Esophagus (tissue), 2 donors: Measurements from ENCODE around the gene GAS6. TPM values are rescaled to one million over a fixed set of nuclear protein-coding genes. Genes with fewer than 3 reads are reported as not detected.
A peak's percentile ranks its signal among the peaks of the same experiment; 100 is the strongest.

Experiments used
- H3K27ac ChIP-seq, 2 donors: one replicate each; pipeline ENCODE4 v1.5.1; 2013; ENCODE audit warnings: low read depth in 2 of 2, mild to moderate bottlenecking in 2 of 2, inconsistent platforms in 1 of 2, low read length in 1 of 2, moderate library complexity in 1 of 2
- H3K27me3 ChIP-seq, 2 donors: one replicate each; pipeline ENCODE4 v1.6.1; 2013; ENCODE audit warnings: low read length in 2 of 2, control low read depth in 1 of 2, mild to moderate bottlenecking in 1 of 2; ENCODE audit not compliant: insufficient read depth in 2 of 2, control insufficient read depth in 1 of 2
- H3K36me3 ChIP-seq, 2 donors: one replicate each; pipeline ENCODE4 v1.6.1; 2013; ENCODE audit warnings: low read length in 1 of 2; ENCODE audit not compliant: control insufficient read depth in 2 of 2, insufficient read depth in 2 of 2
- H3K4me1 ChIP-seq, 2 donors: one replicate each; pipeline ENCODE4 v1.6.1; 2013; ENCODE audit warnings: low read length in 1 of 2; ENCODE audit not compliant: control insufficient read depth in 2 of 2, insufficient read depth in 2 of 2
- H3K4me3 ChIP-seq, 2 donors: one replicate each; pipeline ENCODE4 v1.5.1; 2013; ENCODE audit warnings: low read length in 2 of 2, mild to moderate bottlenecking in 2 of 2, low read depth in 1 of 2, moderate library complexity in 1 of 2
- H3K9me3 ChIP-seq, 2 donors: one replicate each; pipeline ENCODE4 v1.6.1; 2013; ENCODE audit warnings: mild to moderate bottlenecking in 2 of 2, low read depth in 1 of 2, low read length in 1 of 2, moderate library complexity in 1 of 2; ENCODE audit not compliant: control insufficient read depth in 2 of 2, insufficient read depth in 1 of 2
- whole genome bisulfite sequencing, 2 donors: extraction: QIAGEN DNeasy Blood & Tissue Kit; methylation state at CpG; one replicate each; pipeline ENCODE4 v1.1.7; 2013; 5-methylcytosine and 5-hydroxymethylcytosine counted together
- polyA plus RNA-seq, 2 donors: library from polyadenylated mRNA; stranded (reverse); fragments of 200-250 nt; gene quantifications; one replicate each; pipeline ENCODE4 v1.2.3, GENCODE V29; 2013
- donor health status: healthy with polysubstance abuse.
- donor health status: Bipolar disorder and iron deficiency.

The GAS6 gene
- polyA plus RNA-seq, 2 donors: 47.3 to 56.5 TPM

DNA sequence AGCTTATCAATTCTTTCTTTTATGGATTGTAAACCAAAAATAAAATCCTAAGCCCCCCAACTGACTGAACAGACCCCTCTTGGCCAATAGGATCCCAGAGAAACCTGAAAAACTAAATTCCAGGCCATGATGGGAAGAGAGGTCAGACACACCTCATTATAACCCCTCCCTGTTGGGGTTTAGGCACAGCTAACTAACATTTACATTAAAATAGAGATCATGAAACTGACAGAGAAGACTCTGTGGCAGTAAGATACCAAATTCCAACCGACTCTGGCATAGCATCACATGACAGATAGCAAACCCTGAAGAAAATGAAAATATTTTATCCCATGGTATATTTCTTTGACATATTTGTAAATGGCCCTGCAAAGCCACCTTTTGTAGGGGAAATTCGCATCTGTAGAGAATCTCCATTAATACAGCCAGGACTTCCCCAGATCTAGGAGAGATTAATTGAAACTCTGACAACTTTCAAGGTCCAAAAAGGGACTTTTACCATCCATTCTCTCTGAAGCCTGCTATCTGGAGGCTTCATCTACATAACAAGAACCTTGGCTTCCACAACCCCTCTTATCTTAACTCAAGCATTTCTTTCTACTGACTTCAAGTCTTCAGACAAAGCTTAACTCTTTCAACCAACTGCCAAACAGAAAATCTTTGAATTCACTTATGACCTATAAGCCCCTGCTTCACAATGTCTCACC, 27.1 kb upstream of the GAS6 start:
- Histone ChIP-seq H3K36me3 (no peaks in the 10 kb centered on the region), H3K27me3 (no peaks in the 10 kb centered on the region), H3K27ac (no peak overlapping the region), H3K9me3 (no peaks in the 10 kb centered on the region), H3K4me3 (no peak overlapping the region), H3K4me1 (peaks cover 0 to 1% of the 10 kb centered on the region in 2 donors)
- WGBS, 2 donors: 64 to 67% methylated on average over 2 of the region's 2 CpGs

DNA sequence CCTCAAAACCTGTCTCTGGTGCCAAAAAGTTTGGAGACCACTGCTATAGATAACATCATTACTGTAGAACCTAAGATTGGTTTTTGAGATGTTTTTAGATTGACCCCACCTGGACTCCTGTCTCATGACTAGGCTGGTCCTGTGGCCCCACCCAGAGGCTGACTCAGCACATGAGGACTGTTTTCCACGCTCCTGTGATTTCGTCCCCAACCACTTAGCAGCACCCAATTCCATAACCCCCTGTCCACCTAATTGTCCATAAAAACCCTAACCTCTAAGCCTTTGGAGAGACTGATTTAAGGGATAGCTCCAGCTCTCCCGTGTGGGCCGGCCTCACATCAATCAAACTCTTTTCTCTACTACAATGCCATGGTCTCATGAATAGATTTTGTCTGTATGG, 25.6 kb upstream of the GAS6 start:
- Histone ChIP-seq H3K27me3 (no peaks in the 10 kb centered on the region), H3K36me3 (no peaks in the 10 kb centered on the region), H3K4me1 (peaks cover 0 to 1% of the 10 kb centered on the region in 2 donors), H3K9me3 (no peaks in the 10 kb centered on the region), H3K4me3 (no peak overlapping the region), H3K27ac (no peak overlapping the region)
- WGBS, 2 donors: 82 to 90% methylated on average over 4 of the region's 4 CpGs

DNA sequence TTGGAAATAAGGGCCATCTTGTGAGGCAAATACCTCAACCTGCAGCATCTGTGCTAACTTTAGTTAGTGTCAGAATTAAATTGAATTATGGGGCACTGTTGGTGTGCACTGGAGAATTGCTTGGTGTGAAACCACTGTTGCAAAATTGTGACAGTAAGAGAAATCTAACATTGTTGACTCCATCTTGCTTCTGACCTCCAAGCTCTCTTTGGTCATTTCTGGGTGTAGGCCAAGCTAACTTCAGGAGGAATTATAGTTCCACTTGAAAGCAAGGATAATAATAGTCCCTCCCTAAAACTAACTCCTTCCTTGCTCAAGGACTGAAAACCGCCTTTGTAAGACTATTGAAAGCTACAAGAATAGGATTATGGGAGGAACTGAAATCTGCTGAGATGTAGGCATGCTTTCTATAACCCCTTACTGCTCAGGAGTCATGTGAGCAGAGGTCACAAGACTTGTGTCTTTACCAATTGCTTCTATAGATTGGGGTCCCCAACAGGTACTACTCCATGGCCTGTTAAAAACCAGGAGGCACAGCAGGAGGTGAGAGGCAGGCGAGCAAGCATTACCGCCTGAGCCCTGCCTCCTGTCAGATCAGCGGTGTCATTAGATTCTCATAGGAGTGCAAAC, 24.9 kb upstream of the GAS6 start:
- peaks cover 0 to 1% of the 10 kb centered on the region in 2 donors for H3K4me1 ChIP-seq
- no peaks in the 10 kb centered on the region for H3K36me3 ChIP-seq
- no peak overlapping the region for H3K4me3 ChIP-seq
- H3K27me3 ChIP-seq: no peaks in the 10 kb centered on the region
- WGBS, 2 donors: 94 to 95% methylated on average over 4 of the region's 4 CpGs
- no peak overlapping the region for H3K27ac ChIP-seq
- H3K9me3 ChIP-seq: no peaks in the 10 kb centered on the region

DNA sequence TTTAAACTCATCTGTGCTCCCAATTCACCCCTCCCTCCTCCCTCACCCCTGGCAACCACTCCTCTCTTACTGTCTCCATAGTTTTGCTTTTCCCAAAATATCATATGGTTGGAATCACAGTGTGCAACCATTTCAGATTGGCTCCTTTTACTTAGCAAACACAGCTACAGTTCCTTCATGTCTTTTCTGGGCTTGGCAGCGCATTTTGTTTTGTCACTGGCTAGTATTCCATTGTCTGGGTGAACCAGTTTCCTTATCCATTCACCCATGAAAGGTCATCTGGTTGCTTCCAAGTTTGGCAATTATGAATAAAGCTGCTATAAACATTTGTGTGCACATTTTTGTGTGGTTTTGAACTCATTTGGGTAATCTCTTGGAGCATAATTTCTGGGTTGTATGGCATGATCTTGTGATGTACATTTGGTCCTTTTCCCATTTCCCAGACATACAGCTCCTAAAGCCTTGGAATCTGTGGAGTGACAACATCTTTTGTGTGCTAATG, 23.9 kb upstream of the GAS6 start:
- Histone ChIP-seq H3K27me3 (no peaks in the 10 kb centered on the region), H3K4me1 (peaks cover 0 to 6% of the 10 kb centered on the region in 2 donors), H3K36me3 (no peaks in the 10 kb centered on the region), H3K27ac (no peak overlapping the region), H3K9me3 (no peaks in the 10 kb centered on the region), H3K4me3 (no peak overlapping the region)
- 49 to 63% methylated on average over 1 of the region's 1 CpG for WGBS, 2 donors

DNA sequence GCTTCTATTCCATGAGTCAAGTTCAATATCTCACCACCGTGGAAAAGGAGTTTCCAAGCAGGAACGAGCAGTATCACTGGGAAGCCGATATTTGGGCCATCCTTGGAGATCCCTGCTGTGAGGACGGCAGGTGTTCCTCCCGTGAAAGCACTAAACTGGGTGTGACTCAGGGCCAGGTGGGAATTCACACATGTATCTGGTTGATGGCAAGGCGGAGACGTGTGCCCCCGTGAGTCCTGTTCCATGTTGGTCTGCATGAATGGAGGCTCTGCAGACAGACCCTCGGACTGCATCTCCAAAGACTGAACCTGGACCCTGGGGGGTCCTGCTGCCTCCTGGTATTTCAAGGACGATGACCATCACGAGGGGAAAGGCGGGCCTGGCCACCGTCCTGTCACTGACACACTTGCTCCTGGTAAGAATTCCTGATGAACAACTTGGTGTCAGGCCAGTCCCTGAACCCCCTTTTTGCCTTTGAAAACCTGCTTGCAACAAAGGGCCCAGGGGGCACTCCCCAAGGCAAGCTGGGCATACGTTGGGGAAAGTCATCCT, 22.8 kb upstream of the GAS6 start:
- 81 to 89% methylated on average over 14 of the region's 14 CpGs for WGBS, 2 donors
- Histone ChIP-seq H3K36me3 (no peaks in the 10 kb centered on the region), H3K4me1 (peaks cover 0 to 14% of the 10 kb centered on the region in 2 donors), H3K9me3 (no peaks in the 10 kb centered on the region), H3K27ac (no peak overlapping the region), H3K4me3 (no peak overlapping the region), H3K27me3 (no peaks in the 10 kb centered on the region)

DNA sequence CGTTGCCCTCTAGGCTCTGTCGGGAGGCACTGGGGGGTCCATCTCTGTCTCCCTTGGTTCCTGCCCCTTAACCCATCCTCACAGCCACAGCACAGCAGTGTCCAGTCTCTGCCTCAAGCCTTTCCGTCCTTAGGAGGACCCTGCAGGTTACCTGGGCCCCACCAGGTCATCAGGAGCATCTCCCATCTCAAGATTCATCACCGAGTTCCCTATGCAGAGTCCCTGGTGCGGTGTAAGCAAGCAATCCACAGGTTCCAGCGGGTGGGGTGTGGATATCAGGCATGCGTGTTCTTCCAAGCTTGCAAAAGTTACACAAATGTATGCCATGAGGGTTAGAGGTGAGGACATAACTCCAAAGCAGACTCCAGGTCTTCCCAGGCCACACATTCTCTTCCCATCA, 20.9 kb upstream of the GAS6 start:
- H3K27ac ChIP-seq: no peak overlapping the region
- H3K36me3 ChIP-seq: no peaks in the 10 kb centered on the region
- no peaks in the 10 kb centered on the region for H3K27me3 ChIP-seq
- peaks cover 0 to 22% of the 10 kb centered on the region in 2 donors for H3K4me1 ChIP-seq
- H3K4me3 ChIP-seq: no peak overlapping the region
- no peaks in the 10 kb centered on the region for H3K9me3 ChIP-seq
- 92 to 93% methylated on average over 7 of the region's 7 CpGs for WGBS, 2 donors

DNA sequence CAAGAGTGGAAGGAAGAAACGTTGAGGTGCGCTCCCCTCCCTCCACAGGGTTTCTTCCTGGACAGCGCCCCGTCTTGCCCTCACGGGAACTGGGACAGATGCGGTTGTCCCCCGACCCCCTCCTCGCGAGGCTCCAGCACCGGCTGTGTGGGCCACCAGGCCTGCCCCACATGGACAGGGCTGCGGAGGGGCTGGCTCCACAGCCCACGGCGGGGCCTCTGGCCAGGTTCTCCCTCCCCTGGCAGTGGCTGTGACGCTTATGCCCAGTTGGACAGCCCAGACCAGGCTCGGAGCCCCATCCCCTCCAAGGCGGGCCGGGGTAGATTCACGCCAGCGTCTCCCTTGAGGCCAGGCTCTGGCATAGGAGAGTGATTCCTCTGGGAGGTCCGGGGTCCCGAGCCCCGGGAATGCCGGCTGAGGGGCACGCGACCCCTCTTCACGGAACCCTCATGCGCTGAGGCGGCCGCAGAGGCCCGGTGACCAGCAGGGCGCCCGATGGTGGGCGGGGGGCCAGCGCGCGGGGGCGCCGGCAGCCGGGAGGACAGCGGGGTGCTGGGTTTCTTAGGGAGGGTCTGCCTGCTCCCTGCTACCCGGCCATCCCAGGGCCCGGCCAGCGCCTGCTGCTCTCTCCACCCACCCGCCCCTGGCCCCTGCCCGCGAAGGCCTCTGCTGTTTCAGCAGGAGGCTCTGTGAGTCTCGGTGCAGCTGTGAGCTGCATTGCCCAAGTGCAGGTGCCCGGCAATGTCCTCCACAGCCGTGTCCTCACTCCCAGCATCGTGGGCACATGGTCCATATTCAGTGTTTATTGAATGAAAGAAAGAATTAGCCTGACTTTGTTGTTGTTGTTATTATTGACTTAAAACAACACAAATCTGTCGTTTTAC, 20.3 kb upstream of the GAS6 start:
- no peaks in the 10 kb centered on the region for H3K9me3 ChIP-seq
- H3K4me3 ChIP-seq: no peak overlapping the region
- peaks cover 0 to 22% of the 10 kb centered on the region in 2 donors for H3K4me1 ChIP-seq
- no peak overlapping the region for H3K27ac ChIP-seq
- H3K27me3 ChIP-seq: no peaks in the 10 kb centered on the region
- WGBS, 2 donors: 93% methylated on average over 42 to 51 of the region's 51 CpGs
- H3K36me3 ChIP-seq: no peaks in the 10 kb centered on the region

DNA sequence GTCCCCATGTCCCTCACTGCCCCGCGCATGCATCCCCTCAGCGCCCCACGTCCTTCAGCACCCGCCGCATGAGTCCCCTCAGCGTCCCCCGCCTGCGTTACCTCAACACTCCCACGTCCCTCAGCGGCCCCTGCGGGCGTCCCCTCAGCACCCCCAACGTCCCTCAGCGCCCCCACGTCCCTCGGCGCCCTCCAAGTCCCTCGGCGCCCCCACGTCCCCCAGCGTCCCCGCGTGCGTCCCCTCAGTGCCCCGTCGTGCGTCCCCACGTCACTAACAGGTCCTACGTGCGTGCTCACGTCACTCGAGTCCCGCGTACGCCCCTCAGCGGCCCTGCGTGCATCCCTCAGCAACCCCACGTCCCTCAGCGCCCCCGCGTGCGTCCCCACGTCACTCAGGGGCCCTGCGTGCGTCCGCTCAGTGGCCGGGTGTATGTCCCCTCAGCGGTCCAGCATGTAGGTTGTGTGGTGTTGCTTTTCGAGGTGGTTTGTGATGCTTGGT, 19.5 kb upstream of the GAS6 start:
- Histone ChIP-seq H3K27ac (no peak overlapping the region), H3K4me1 (peaks cover 0 to 22% of the 10 kb centered on the region in 2 donors)

DNA sequence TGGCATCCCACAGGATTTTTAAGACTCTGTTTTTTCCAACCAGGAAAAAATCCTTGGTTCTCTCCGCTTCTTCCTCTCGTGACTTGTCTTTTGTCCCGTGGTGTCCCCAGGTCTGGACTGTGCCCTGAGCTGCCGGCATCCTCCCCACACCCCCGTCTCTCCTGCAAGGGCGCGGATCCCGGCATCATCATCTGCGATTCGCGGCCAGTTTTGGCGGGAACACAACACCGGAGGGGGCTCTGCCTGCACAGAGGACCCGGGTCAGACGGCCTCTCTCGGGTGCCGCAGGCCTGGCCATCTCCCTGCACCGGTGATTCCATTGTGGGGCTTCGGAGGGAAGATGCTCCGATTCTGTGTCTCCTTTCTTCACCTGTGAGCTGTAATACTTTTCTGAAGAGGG, 18.8 kb upstream of the GAS6 start:
- Histone ChIP-seq H3K4me1 (peaks cover 0 to 21% of the 10 kb centered on the region in 2 donors), H3K27me3 (no peaks in the 10 kb centered on the region), H3K27ac (peak overlapping the region in 1 of 2 donors; percentile 11), H3K36me3 (no peaks in the 10 kb centered on the region), H3K9me3 (peaks cover 0 to under 1% of the 10 kb centered on the region in 2 donors), H3K4me3 (no peak overlapping the region)
- 78 to 80% methylated on average over 20 of the region's 20 CpGs for WGBS, 2 donors

More for the DNA sequence above, 19.5 kb upstream of the GAS6 start:
- WGBS, 2 donors: 96% methylated on average over 50 of the region's 50 CpGs
- H3K9me3 ChIP-seq: no peaks in the 10 kb centered on the region
- no peak overlapping the region for H3K4me3 ChIP-seq
- H3K27me3 ChIP-seq: no peaks in the 10 kb centered on the region
- H3K36me3 ChIP-seq: no peaks in the 10 kb centered on the region
